ENCODE measurements around the gene ADAMTS2.
"Not testable (repeated sequence)": the region's sequence is repeated elsewhere in the genome, so short reads cannot be mapped to it uniquely, and the experiment has no call there.

The ADAMTS2 gene

GRCh38 chr5:179228341-179229121 is 116.7 kb downstream of the ADAMTS2 start:
- no peak for DNase-seq

DNA sequence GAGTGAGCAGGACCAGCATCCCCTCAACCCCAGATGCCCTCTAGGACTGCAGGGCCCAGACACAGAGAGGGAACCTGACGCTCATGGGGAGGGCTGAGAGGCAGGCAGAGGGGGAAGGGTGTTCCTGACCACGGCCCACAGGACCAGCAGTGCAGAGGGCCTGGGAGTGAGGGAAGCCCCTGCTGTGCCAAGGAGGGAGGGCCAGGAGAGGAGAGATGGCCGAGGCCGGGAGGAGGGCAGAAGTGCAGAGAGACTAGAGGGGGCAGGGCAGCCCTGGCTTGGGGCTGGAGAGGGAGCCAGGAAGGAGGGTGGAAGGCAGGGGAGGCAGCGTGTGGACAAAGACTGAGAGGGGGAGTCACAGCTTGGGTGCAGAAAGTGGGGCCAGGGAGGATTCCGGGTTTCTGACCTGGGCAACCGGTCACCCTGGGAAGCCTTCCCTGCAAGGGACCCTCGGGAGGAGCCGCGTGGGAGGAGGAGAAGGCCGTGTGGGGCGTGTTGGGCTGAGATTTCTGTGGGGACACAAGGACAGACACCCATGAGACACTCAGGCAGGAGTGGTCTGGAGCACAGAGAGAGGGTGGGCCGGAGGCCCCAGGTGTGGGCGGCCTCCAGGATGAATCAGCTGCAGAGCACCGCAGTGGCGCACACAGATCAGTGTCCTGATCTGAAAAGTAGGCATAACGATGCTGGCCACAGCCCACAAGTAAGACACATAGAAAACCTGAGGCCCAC is 117.5 kb downstream of the ADAMTS2 start:
- no peak for DNase-seq

- DNase-seq = no peak
These were observed 118.1 kb downstream of the ADAMTS2 start for GRCh38 chr5:179227229-179227579.

GRCh38 chr5:179226696-179227095 is 118.6 kb downstream of the ADAMTS2 start:
- no peak for DNase-seq

DNA sequence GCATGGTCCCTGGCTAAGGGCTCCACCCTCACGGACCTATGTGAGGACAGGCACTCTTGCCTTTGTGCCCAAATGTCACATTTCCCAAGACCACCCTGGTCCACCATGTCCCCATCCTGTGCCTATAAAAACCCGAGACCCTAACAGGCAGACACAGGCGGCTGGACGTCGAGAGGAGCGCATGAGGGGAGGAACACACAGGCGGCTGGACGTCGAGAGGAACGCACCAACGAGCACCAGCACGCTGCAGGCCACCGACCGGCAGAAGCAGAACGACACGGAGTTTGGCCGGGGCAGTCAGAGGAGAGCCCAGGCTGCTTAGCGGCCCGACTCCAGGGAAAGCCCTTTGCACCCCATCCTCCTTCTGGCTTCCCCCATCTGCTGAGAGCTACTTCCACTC is 119.9 kb downstream of the ADAMTS2 start:
- no peak for DNase-seq

GRCh38 chr5:179224741-179225140 is 120.5 kb downstream of the ADAMTS2 start:
- no peak for DNase-seq

DNA sequence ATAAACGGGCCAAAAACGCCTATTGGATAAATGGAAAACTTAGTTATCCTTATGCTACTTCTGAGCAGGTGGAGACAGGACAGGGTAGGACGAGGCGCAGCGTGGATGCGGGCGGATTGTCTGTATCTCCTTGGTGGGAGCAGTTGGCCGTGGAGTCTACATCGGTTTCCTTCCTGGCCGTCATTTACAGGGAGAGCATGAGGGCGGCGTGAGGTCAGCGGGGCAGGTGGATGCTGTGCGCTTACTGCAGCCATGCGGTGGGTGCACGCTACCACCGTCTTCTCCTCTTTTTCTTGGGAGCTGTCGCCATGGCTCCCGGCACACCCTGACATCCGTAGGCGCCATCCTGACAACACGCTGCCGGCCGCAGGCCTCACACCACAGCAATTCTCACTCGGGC is 121.3 kb downstream of the ADAMTS2 start:
- DNase-seq = no peak

DNA sequence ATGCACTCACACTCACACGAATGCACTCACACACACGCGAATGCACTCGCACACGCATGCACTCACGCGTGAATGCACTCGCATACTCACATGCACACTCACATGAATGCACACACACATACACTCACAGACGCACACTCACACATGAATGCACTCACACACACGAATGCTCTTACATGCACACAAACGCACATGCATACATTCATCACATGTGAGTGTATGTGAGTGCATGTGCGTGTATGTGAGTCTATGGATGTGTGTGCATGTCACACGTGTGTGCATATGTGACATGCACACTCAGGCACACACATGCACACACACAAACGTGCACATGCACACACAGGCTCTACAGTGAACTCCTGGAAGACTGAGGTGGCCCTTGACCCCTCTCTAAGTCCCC is 121.7 kb downstream of the ADAMTS2 start:
- no peak for DNase-seq

- no peak for DNase-seq
These were observed 122.8 kb downstream of the ADAMTS2 start for GRCh38 chr5:179222246-179223017.

- no peak for DNase-seq
These were observed 123.4 kb downstream of the ADAMTS2 start for GRCh38 chr5:179221877-179222220.

GRCh38 chr5:179221196-179221876 is 123.9 kb downstream of the ADAMTS2 start:
- DNase-seq = no peak

DNA sequence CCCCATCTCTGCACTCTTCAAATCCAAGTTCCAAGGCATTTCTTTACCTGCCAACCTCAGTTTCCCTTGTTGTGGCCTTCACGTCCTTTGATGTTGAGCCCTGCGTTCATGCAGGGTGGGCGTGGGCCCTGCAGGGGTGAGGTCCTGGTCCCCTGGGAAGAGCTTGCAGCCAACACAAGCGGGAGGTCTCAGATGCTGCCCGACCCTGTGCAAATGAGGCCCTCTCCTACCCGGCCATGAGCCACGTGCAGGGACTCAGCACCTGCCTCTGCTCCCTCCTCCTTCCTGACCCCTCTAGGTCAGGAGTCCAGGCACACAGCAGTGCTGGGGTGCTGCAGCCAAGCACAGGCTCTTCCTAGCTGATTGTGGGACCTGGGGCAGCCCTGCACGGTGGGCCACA is 124.5 kb downstream of the ADAMTS2 start:
- DNase-seq = no peak

- no peak for DNase-seq
These were observed 125.3 kb downstream of the ADAMTS2 start for GRCh38 chr5:179219661-179220620.

GRCh38 chr5:179218943-179219330 is 126.3 kb downstream of the ADAMTS2 start:
- DNase-seq = no peak

- no peak for DNase-seq
These were observed 127.0 kb downstream of the ADAMTS2 start for GRCh38 chr5:179217956-179218942.

- no peak for DNase-seq
These were observed 127.9 kb downstream of the ADAMTS2 start for GRCh38 chr5:179217356-179217755.

DNA sequence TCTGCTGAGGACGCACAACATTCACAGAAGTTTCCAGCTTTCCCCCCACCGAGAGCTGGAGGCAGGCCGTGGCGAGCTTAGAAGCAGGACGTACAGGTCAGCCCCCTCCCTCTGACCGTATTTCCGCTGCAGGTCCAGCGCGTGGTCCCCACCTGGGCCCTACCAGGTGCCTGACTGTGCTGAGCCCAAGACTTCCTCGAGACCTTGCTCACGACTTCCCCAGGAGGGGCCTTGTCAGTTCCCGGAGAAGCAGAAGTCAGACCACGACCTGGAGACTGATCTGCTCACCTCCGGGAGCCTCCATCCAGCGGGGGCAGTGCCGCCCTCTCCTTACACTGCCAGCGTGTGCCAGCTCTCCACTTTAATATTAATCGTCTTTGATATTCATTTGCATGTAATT is 128.9 kb downstream of the ADAMTS2 start:
- not testable (repeated sequence) for DNase-seq

- no peak for DNase-seq
These were observed 129.7 kb downstream of the ADAMTS2 start for GRCh38 chr5:179215576-179215975.

DNA sequence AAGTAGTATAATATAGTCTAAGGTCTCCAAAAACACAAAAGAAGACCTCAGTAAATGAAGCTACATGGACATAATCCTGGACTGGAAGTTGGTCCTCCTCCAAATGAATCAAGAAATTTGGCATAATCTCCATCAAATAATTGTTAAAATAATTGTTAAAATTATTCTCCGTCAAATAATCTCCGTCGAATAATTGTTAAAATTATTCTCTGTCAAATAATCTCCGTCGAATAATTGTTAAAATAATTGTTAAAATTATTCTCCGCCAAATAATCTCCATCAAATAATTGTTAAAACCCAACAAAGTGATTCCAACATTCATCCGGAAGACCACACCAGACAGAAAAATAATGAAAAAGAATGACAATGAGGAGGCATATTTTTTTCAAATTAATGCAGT is 130.6 kb downstream of the ADAMTS2 start:
- DNase-seq = no peak

DNA sequence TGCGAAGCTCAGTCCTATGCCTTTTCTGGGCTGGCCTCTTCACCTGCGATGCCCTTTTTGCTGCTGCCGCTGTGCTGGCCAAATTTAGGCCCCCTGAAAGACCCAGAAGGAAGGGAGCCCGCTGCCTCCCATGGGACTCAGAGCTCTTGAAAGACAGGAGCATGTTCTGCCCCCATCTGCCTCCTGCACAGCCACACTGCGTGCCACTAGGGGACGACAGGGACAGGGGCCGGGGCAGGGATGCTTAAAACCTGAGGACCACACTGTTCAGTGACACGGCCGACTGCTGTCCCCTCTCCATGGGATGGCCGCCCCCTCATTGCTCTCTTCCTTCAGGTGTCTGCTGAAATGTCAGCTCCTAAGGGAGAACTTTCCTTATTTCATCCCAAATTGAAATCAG is 132.4 kb downstream of the ADAMTS2 start:
- DNase-seq = no peak

DNA sequence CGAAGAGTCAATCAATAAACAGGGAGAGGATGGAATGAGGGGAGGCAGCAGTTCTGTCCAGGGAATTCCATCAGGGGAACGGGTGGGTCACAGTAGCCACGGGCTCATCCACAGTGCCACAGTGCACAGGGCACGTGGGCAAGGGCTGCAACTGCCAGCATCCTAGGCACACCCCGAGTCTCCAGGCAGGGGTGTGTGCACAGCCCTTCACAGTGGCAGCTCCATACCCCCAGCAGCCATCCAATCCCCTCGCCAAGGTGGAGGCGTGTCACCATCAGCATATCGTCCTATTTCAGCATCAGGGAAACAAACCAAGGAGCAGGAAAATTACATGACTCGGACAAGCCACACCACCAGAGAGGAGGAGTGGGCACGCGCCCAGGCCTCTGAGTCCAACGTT is 133.6 kb downstream of the ADAMTS2 start:
- no peak for DNase-seq

Data from COR-L47 (cell line).